PC-9 (cell line): ENCODE results near the gene PSMC5. TPM values are rescaled to one million over a fixed set of nuclear protein-coding genes. Genes with fewer than 3 reads are reported as not detected.

Source experiments
- BruUV-seq: library from RNA; stranded (reverse); fragments of 400-500 nt; replicated peaks from 2 replicates; lab custom pipeline; 2021; lab: Mats Ljungman, UMichigan
- CTCF ChIA-PET: fragments of 300-600 bp; sonication (Branson Sonifier 250); formaldehyde crosslinking; loops from one replicate; lab custom pipeline; 2022; ENCODE audit warnings: antibody characterized with exemption; lab: Charles Lee
- POLR2A ChIA-PET: fragments of 300-600 bp; sonication (Branson Sonifier 250); formaldehyde crosslinking; loops from one replicate; lab custom pipeline; 2022; ENCODE audit warnings: antibody characterized with exemption; ENCODE audit not compliant: unreplicated experiment; lab: Charles Lee
- DNase-seq, 2 experiments: peaks; one replicate each; pipeline versions ENCODE4 v3.0.0 to v3.0.0-alpha.2; 2015 to 2022; ENCODE audit warnings: mixed read lengths in 1 of 2
- H2AFZ ChIP-seq: fragments of 200-600 bp; sonication (generic); 2 replicates; pipeline ENCODE4 v1.8.1; 2017; ENCODE audit warnings: antibody characterized with exemption
- H3F3A ChIP-seq: fragments of 200-600 bp; sonication (generic); 2 replicates; pipeline ENCODE4 v1.8.1; 2017; ENCODE audit warnings: antibody characterized with exemption, mild to moderate bottlenecking, low read depth; ENCODE audit not compliant: insufficient read depth
- H3K27ac ChIP-seq: fragments of 200-600 bp; sonication (generic); 2 replicates; pipeline ENCODE4 v1.6.1; 2016; ENCODE audit warnings: mixed run types
- H3K27me3 ChIP-seq: fragments of 200-600 bp; sonication (generic); 2 replicates; pipeline ENCODE4 v1.6.1; 2016; ENCODE audit warnings: low read depth, mixed run types; ENCODE audit not compliant: insufficient read depth
- H3K36me3 ChIP-seq: fragments of 200-600 bp; sonication (generic); 2 replicates; pipeline ENCODE4 v1.6.1; 2016; ENCODE audit warnings: low read depth, mixed run types
- H3K4me1 ChIP-seq: fragments of 200-600 bp; sonication (generic); replicated peaks from 2 replicates; pipeline ENCODE4 v1.6.1; 2016; ENCODE audit warnings: mixed run types; ENCODE audit not compliant: insufficient read depth
- H3K4me2 ChIP-seq: fragments of 200-600 bp; sonication (generic); 2 replicates; pipeline ENCODE4 v1.6.1; 2017; ENCODE audit warnings: mixed run types
- H3K4me3 ChIP-seq: fragments of 200-600 bp; sonication (generic); 2 replicates; pipeline ENCODE4 v1.6.1; 2016; ENCODE audit warnings: mixed run types
- H3K79me2 ChIP-seq: fragments of 200-600 bp; sonication (generic); 2 replicates; pipeline ENCODE4 v1.6.1; 2017; ENCODE audit warnings: low read depth, mixed run types
- H3K9me2 ChIP-seq: fragments of 200-600 bp; sonication (generic); 2 replicates; pipeline ENCODE4 v1.8.1; 2017; ENCODE audit warnings: mild to moderate bottlenecking; ENCODE audit not compliant: insufficient read depth
- H3K9me3 ChIP-seq: fragments of 200-600 bp; sonication (generic); 2 replicates; pipeline ENCODE4 v1.8.1; 2016; ENCODE audit warnings: low read depth; ENCODE audit not compliant: insufficient read depth
- H4K20me1 ChIP-seq: fragments of 200-600 bp; sonication (generic); 2 replicates; pipeline ENCODE4 v1.8.1; 2017; ENCODE audit not compliant: insufficient read depth
- CTCF ChIP-seq: fragments of 200-600 bp; sonication (generic); conservative IDR thresholded peaks from 2 replicates; pipeline ENCODE4 v1.6.1; 2017; ENCODE audit warnings: mixed run types, antibody characterized with exemption, mild to moderate bottlenecking, moderate library complexity
- EZH2 ChIP-seq: fragments of 200-600 bp; sonication (generic); IDR thresholded peaks from 2 replicates; pipeline ENCODE4 v1.8.0; 2017; ENCODE audit warnings: antibody characterized with exemption, low read depth
- intact Hi-C: fragments of 100-400 bp; cut with micrococcal nuclease; formaldehyde crosslinking; loops from one replicate; pipeline ENCODE4 v1.10.0; 2022; ENCODE audit not compliant: unreplicated experiment
- total RNA-seq: library from RNA; stranded (reverse); gene quantifications from 2 replicates; pipeline ENCODE4 v1.2.3, GENCODE V29; 2021

PSMC5 gene
- total RNA-seq, 1 experiment from 2014 or later, result 150 TPM

- BruUV-seq, result no TSS peak
- Histone ChIP-seq H3F3A (peaks cover 15% of the 10 kb centered on the region), H4K20me1 (peaks cover 14% of the 10 kb centered on the region), H3K27me3 (no peaks in the 10 kb centered on the region), H3K4me1 (no peaks in the 10 kb centered on the region), H2AFZ (no peak overlapping the region), H3K36me3 (peaks cover 60% of the 10 kb centered on the region), H3K79me2 (peaks cover 16% of the 10 kb centered on the region; the same call in 1 of the 2 replicates), H3K27ac (no peak overlapping the region), H3K4me3 (no peak overlapping the region), H3K9me3 (no peaks in the 10 kb centered on the region), H3K9me2 (no peaks in the 10 kb centered on the region), H3K4me2 (no peak overlapping the region)
- no peak for DNase-seq
- ChIA-PET CTCF (no interaction called here), POLR2A (no interaction called here)
- intact Hi-C loops, result no loop called here
- no peak for TF ChIP-seq CTCF
- no peak for TF ChIP-seq EZH2
These were observed 21.6 kb upstream of the PSMC5 start for GRCh38 chr17:63805591-63805990.

GRCh38 chr17:63809970-63810369 lies 17.3 kb upstream of the PSMC5 start:
- intact Hi-C loops, result no loop called here

GRCh38 chr17:63816123-63816522 lies 11.1 kb upstream of the PSMC5 start:
- no TSS peak for BruUV-seq
- no peaks in the 10 kb centered on the region for H3K79me2 ChIP-seq
- TF ChIP-seq CTCF (no peak), EZH2 (no peak)
- no peaks in the 10 kb centered on the region for H3K4me1 ChIP-seq
- no peak overlapping the region for H3K4me3 ChIP-seq
- POLR2A ChIA-PET, result interaction anchor here (0.7 kb wide), 1 partner anchor 640 kb away, joined by 4 read pairs; no protein-coding TSS in a partner anchor
- no peaks in the 10 kb centered on the region for H3K9me3 ChIP-seq
- peak overlapping the region; percentile 14; the same call in 1 of the 2 replicates for H3K27ac ChIP-seq
- H4K20me1 ChIP-seq, result peaks cover 34% of the 10 kb centered on the region
- H3K27me3 ChIP-seq, result no peaks in the 10 kb centered on the region
- no peak overlapping the region for H3K4me2 ChIP-seq
- intact Hi-C loops, result no loop called here
- DNase-seq, result no peak
- H3F3A ChIP-seq, result peaks cover 69% of the 10 kb centered on the region
- no peaks in the 10 kb centered on the region for H3K9me2 ChIP-seq
- H3K36me3 ChIP-seq, result peaks cover 70% of the 10 kb centered on the region
- no peak overlapping the region for H2AFZ ChIP-seq
- CTCF ChIA-PET, result no interaction called here

More at GRCh38 chr17:63809970-63810369, 17.3 kb upstream of the PSMC5 start:
- Histone ChIP-seq H4K20me1 (peaks cover 16% of the 10 kb centered on the region), H3K27me3 (no peaks in the 10 kb centered on the region), H3K4me3 (no peak overlapping the region), H3K4me2 (no peak overlapping the region), H3K36me3 (peaks cover 59% of the 10 kb centered on the region), H3K27ac (no peak overlapping the region), H3K9me2 (no peaks in the 10 kb centered on the region), H3K9me3 (no peaks in the 10 kb centered on the region), H3F3A (peaks cover 31% of the 10 kb centered on the region), H2AFZ (no peak overlapping the region), H3K4me1 (no peaks in the 10 kb centered on the region), H3K79me2 (peaks cover 4% of the 10 kb centered on the region; the same call in 1 of the 2 replicates)
- DNase-seq, result no peak
- no peak for TF ChIP-seq EZH2
- no peak for TF ChIP-seq CTCF
- BruUV-seq, result no TSS peak
- ChIA-PET CTCF (interaction anchor here (0.6 to 0.7 kb wide), 2 partner anchors 33 to 198 kb away, joined by 5 to 6 read pairs; no protein-coding TSS in a partner anchor), POLR2A (interaction anchor here (0.6 kb wide), 1 partner anchor 1223 kb away, joined by 4 read pairs; no protein-coding TSS in a partner anchor)
